WTC11 (cell line): Measurements from ENCODE around the gene LACC1. TPM values are rescaled to one million over a fixed set of nuclear protein-coding genes. Genes with fewer than 3 reads are reported as not detected.

Source experiments
- CBFB ChIP-seq: sonication (generic); formaldehyde crosslinking; IDR thresholded peaks from 2 replicates; pipeline ENCODE4 v1.8.1; 2022; ENCODE audit warnings: mild to moderate bottlenecking, low read depth, missing genetic modification reagents
- CREB1 ChIP-seq: sonication (generic); formaldehyde crosslinking; IDR thresholded peaks from 2 replicates; pipeline ENCODE4 v1.8.0; 2023; ENCODE audit warnings: mild to moderate bottlenecking, missing genetic modification reagents
- E2F1 ChIP-seq: sonication (generic); formaldehyde crosslinking; IDR thresholded peaks from 2 replicates; pipeline ENCODE4 v1.8.0; 2022; ENCODE audit warnings: mild to moderate bottlenecking, missing genetic modification reagents
- E2F5 ChIP-seq: sonication (generic); formaldehyde crosslinking; IDR thresholded peaks from 2 replicates; pipeline ENCODE4 v1.8.1; 2022; ENCODE audit warnings: mild to moderate bottlenecking, moderate library complexity, missing genetic modification reagents
- FOXJ3 ChIP-seq: sonication (generic); formaldehyde crosslinking; IDR thresholded peaks from 2 replicates; pipeline ENCODE4 v1.9.0; 2021; ENCODE audit warnings: missing genetic modification reagents, mild to moderate bottlenecking, borderline replicate concordance
- FOXP1 ChIP-seq: sonication (generic); formaldehyde crosslinking; IDR thresholded peaks from 2 replicates; pipeline ENCODE4 v1.8.0; 2022; ENCODE audit warnings: missing genetic modification reagents, mild to moderate bottlenecking, moderate library complexity, borderline replicate concordance
- GABPB1 ChIP-seq: sonication (generic); formaldehyde crosslinking; IDR thresholded peaks from 2 replicates; pipeline ENCODE4 v1.8.1; 2023; ENCODE audit warnings: mild to moderate bottlenecking, missing genetic modification reagents
- GRHL2 ChIP-seq: fragments of 250-450 bp; sonication (Bioruptor Pico); IDR thresholded peaks from 2 replicates; pipeline ENCODE4 v1.8.0; 2022; ENCODE audit warnings: mild to moderate bottlenecking, moderate library complexity; ENCODE audit not compliant: insufficient replicate concordance, severe bottlenecking
- HMGXB4 ChIP-seq: sonication (generic); formaldehyde crosslinking; IDR thresholded peaks from 2 replicates; pipeline ENCODE4 v1.8.1; 2023; ENCODE audit warnings: mild to moderate bottlenecking, moderate library complexity, missing genetic modification reagents
- KAT7 ChIP-seq: sonication (generic); formaldehyde crosslinking; IDR thresholded peaks from 2 replicates; pipeline ENCODE4 v1.8.1; 2023; ENCODE audit warnings: missing genetic modification reagents, mild to moderate bottlenecking, borderline replicate concordance
- MLX ChIP-seq: sonication (generic); formaldehyde crosslinking; IDR thresholded peaks from 2 replicates; pipeline ENCODE4 v1.8.1; 2023; ENCODE audit warnings: mild to moderate bottlenecking, missing genetic modification reagents, moderate library complexity
- MYBL2 ChIP-seq: sonication (generic); formaldehyde crosslinking; IDR thresholded peaks from 2 replicates; pipeline ENCODE4 v1.8.1; 2023; ENCODE audit warnings: mild to moderate bottlenecking, moderate library complexity, missing genetic modification reagents
- NFYB ChIP-seq: sonication (generic); formaldehyde crosslinking; conservative IDR thresholded peaks from 2 replicates; pipeline ENCODE4 v1.8.0; 2022; ENCODE audit warnings: low read depth, missing genetic modification reagents
- NR2C2 ChIP-seq: sonication (generic); formaldehyde crosslinking; IDR thresholded peaks from 2 replicates; pipeline ENCODE4 v1.8.0; 2022; ENCODE audit warnings: mild to moderate bottlenecking, missing genetic modification reagents
- NR3C1 ChIP-seq: sonication (generic); formaldehyde crosslinking; conservative IDR thresholded peaks from 2 replicates; pipeline ENCODE4 v1.8.1; 2023; ENCODE audit warnings: low read depth, mild to moderate bottlenecking, missing genetic modification reagents
- ZBTB43 ChIP-seq: sonication (generic); formaldehyde crosslinking; IDR thresholded peaks from 2 replicates; pipeline ENCODE4 v1.8.1; 2023; ENCODE audit warnings: mild to moderate bottlenecking, missing genetic modification reagents
- total RNA-seq: library from RNA; stranded (reverse); gene quantifications from 3 replicates; pipeline ENCODE4 v1.2.3, GENCODE V29; 2021
- TF ChIP-seq, protein P1 (sequence below): sonication (generic); formaldehyde crosslinking; IDR thresholded peaks from 2 replicates; pipeline ENCODE4 v1.8.0; 2022; ENCODE audit warnings: mild to moderate bottlenecking, missing genetic modification reagents
- TF ChIP-seq, protein P2 (sequence below): sonication (generic); formaldehyde crosslinking; IDR thresholded peaks from 2 replicates; pipeline ENCODE4 v1.8.0; 2022; ENCODE audit warnings: mild to moderate bottlenecking, missing genetic modification reagents
- TF ChIP-seq, protein P3 (sequence below): sonication (generic); formaldehyde crosslinking; IDR thresholded peaks from 2 replicates; pipeline ENCODE4 v1.8.0; 2023; ENCODE audit warnings: mild to moderate bottlenecking, missing genetic modification reagents

The LACC1 gene
- total RNA-seq, 1 experiment from 2014 or later = 5.5 TPM

- TF ChIP-seq CREB1 (CRISPR knock-in tag) (peak; percentile 90), NFYB (CRISPR knock-in tag) (no peak), KAT7 (peak; percentile 66; the same call in 1 of the 2 replicates), E2F5 (no peak; the same call in 1 of the 2 replicates), HMGXB4 (CRISPR knock-in tag) (peak; percentile 87; the same call in 1 of the 2 replicates), FOXP1 (peak; percentile 93; the same call in 1 of the 2 replicates), NR2C2 (CRISPR knock-in tag) (peak; percentile 66), FOXJ3 (CRISPR knock-in tag) (no peak), MLX (CRISPR knock-in tag) (peak; percentile 76; the same call in 1 of the 2 replicates), CBFB (peak; percentile 77; the same call in 1 of the 2 replicates), E2F1 (CRISPR knock-in tag) (peak; percentile 93; the same call in 1 of the 2 replicates), NR3C1 (CRISPR knock-in tag) (0 out of 2 replicates have a peak, but pooled peaks have one; percentile 31), MYBL2 (CRISPR knock-in tag) (no peak), GABPB1 (CRISPR knock-in tag) (peak; percentile 46; the same call in 1 of the 2 replicates), ZBTB43 (no peak), GRHL2 (no peak)
- TF ChIP-seq, protein P1, sequence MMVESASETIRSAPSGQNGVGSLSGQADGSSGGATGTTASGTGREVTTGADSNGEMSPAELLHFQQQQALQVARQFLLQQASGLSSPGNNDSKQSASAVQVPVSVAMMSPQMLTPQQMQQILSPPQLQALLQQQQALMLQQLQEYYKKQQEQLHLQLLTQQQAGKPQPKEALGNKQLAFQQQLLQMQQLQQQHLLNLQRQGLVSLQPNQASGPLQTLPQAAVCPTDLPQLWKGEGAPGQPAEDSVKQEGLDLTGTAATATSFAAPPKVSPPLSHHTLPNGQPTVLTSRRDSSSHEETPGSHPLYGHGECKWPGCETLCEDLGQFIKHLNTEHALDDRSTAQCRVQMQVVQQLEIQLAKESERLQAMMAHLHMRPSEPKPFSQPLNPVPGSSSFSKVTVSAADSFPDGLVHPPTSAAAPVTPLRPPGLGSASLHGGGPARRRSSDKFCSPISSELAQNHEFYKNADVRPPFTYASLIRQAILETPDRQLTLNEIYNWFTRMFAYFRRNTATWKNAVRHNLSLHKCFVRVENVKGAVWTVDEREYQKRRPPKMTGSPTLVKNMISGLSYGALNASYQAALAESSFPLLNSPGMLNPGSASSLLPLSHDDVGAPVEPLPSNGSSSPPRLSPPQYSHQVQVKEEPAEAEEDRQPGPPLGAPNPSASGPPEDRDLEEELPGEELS (CRISPR knock-in tag) = 0 out of 2 replicates have a peak, but pooled peaks have one; percentile 65
- TF ChIP-seq, protein P2, sequence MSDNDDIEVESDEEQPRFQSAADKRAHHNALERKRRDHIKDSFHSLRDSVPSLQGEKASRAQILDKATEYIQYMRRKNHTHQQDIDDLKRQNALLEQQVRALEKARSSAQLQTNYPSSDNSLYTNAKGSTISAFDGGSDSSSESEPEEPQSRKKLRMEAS (CRISPR knock-in tag) = peak; percentile 87
- TF ChIP-seq, protein P3, sequence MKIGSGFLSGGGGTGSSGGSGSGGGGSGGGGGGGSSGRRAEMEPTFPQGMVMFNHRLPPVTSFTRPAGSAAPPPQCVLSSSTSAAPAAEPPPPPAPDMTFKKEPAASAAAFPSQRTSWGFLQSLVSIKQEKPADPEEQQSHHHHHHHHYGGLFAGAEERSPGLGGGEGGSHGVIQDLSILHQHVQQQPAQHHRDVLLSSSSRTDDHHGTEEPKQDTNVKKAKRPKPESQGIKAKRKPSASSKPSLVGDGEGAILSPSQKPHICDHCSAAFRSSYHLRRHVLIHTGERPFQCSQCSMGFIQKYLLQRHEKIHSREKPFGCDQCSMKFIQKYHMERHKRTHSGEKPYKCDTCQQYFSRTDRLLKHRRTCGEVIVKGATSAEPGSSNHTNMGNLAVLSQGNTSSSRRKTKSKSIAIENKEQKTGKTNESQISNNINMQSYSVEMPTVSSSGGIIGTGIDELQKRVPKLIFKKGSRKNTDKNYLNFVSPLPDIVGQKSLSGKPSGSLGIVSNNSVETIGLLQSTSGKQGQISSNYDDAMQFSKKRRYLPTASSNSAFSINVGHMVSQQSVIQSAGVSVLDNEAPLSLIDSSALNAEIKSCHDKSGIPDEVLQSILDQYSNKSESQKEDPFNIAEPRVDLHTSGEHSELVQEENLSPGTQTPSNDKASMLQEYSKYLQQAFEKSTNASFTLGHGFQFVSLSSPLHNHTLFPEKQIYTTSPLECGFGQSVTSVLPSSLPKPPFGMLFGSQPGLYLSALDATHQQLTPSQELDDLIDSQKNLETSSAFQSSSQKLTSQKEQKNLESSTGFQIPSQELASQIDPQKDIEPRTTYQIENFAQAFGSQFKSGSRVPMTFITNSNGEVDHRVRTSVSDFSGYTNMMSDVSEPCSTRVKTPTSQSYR (CRISPR knock-in tag) = peak; percentile 85
Measured at GRCh38 chr13:43878892-43879754, 581 bp upstream of the LACC1 start, which contains the start of gene CCDC122 (continued).
